Pulmonary artery endothelial cell (primary cell): ENCODE measurements around the gene SLC22A9. TPM values are rescaled to one million over a fixed set of nuclear protein-coding genes. Genes with fewer than 3 reads are reported as not detected.
"Not testable (repeated sequence)": the region's sequence is repeated elsewhere in the genome, so short reads cannot be mapped to it uniquely, and the experiment has no call there.

Experiments
- DNase-seq: peaks from one replicate; pipeline ENCODE4 v3.0.0-alpha.2; 2011; ENCODE audit warnings: low read depth, low spot score
- total RNA-seq: library from RNA; depleted of rRNA; stranded (reverse); fragments of >200 nt; gene quantifications from 2 replicates; pipeline ENCODE4 v1.2.3, GENCODE V29; 2014

The SLC22A9 gene
- total RNA-seq, result not detected in 2 replicates

DNA sequence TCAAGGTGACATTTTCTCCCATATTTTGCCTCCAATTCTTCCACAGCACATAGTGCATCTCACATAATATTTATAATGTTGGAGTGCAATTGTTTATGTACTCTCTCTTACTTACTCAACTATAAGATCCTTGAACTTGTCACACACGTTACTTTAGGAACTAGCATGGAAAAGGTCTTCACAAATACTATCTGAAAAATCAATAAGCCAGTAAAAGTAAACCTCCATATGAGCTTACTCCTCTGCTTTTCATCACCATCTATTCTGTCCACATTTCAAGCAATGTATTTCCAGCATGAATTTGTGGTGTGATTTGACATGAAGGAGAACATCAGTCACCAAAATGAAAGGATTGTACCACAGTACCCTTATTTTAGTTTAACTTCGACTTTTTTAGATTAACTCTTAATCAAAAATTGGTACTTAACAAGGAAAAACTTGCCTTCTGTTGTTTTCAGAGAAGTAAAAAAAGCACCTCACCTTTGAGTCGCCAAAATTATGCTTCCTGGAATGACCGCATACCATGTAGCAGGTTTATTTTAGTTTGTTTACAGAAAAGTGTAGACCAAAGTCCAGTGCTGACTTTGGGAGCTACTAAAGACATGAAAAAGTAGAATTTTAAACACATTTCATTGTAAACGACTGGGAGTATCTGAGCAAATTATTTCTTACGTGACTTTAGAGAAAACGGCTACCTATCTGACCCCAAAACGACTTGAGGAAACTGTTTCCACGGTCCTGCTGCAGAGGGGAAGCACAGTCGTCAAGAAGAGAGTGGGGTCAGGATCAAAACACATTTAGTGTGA is at the start of gene SLC22A9:
SLC22A9 (plus strand) TSS at position 621 of the 806 bp plus-strand sequence. CDS start 272 bp downstream, outside the sequence.
- DNase-seq, result no peak

DNA sequence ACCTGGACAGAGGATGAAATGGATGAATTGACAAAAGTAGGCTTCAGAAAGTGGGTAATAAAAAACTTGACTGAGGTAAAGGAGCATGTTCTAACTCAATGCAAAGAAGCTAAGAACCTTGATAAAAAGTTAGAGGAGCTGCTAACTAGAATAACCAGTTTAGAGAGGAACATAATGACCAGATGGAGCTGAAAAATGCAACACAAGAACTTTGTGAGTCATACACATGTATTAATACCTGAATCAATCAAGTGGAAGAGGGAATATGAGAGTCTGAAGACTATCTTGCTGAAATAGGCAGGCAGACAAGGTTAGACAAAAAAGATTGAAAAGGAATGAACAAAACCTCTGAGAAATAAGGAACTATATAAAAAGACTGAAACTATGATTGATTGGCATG is 47.9 kb upstream of the SLC22A9 start:
- no peak for DNase-seq

DNA sequence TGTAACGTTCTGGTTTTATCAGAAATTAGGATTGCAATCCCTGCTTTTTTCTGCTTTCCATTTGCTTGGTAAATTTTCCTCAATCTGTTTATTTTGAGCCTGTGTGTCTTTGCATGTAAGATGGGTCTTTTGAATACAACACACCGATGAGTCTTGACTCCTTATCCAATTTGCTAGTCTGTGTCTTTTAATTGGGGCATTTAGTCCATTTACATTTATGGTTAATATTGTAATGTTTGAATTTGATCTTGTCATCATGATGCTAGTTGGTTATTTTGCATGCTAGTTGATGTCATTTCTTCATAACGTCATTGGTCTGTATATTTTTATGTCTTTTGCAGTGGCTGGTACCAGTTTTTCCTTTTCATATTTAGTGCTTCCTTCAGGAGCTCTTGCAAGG is 34.5 kb upstream of the SLC22A9 start:
- not testable (repeated sequence) for DNase-seq

GRCh38 chr11:63337070-63337469 is 32.5 kb upstream of the SLC22A9 start:
- DNase-seq, result no peak

DNA sequence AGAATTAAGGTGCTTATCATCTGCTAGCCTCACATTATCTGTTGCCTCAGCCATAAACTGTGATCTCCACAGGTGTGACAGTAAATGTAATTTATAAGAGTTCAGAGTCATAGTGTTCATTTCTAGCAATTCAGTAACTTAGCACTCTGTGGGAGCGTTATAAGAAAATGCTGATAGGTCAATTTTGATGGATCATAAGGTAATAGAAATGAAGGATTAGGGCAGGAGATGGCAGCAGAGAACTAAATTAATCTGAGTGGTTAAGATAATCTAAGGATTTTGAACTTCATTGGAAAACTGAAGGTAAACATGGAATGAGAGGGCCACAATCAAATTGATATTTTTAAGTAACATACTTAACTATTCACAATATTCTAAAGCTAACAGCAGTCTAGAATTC is 26.5 kb upstream of the SLC22A9 start:
- DNase-seq, result no peak

- DNase-seq, result no peak
Measured at GRCh38 chr11:63352144-63352543, 17.4 kb upstream of the SLC22A9 start.

GRCh38 chr11:63362196-63362793 is 7.3 kb upstream of the SLC22A9 start:
- DNase-seq, result no peak

GRCh38 chr11:63369971-63370588 is 495 bp downstream of the SLC22A9 start:
- DNase-seq, result no peak

DNA sequence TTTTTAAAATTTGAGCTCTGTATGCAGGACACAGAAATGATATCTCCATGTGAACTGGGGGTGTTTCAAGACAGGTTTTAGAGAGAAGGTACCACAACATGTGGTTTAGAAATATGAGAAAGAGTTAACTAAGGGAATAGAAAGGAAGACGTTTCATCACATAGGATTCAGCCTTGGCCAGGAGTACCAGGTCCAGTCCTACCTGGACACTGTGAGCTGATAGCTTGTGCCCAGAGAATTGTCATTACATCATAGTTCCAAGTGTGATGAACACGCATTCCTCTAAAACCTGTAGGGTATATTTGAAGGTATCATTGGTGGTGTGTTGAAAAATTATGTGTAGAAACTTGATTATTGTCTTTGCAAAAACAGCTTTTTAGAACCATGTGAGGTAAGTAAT is 1.8 kb downstream of the SLC22A9 start:
- DNase-seq, result no peak

DNA sequence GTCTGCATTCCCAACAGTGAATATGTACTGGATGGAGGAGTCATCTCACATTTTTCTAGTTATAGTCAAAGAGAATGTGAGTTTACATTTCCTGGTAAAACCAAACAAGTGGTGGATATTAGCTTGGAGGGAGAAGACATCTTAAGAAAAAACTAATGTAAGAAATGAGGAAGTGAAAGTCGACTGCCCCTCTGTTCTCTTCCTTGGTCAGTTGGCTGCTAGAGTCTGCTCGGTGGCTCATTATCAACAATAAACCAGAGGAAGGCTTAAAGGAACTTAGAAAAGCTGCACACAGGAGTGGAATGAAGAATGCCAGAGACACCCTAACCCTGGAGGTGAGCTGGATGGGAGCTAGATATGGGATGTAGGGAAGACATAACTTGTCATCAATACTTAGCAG is 5.8 kb downstream of the SLC22A9 start:
- DNase-seq, result no peak

GRCh38 chr11:63380130-63380529 is 10.5 kb downstream of the SLC22A9 start:
- DNase-seq, result no peak

DNA sequence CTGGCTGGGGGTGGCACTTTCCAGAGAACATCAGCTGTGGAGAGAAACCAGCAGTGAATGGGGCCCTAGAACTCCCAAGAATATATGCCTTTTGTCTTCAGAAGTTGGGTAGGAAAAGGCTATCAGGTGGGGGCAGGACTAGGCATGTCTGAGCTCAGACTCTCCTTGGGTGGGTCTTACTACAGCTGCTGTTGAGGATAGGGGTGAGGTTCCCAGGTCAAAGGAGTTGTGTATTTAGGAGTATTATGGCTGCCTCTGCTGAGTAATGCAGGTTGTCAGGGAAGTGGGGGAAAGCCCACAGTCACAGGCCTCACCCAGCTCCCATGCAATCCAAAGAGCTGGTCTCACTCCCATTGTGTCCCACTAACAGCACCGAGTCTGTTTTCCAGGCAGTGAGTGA is 26.1 kb downstream of the SLC22A9 start:
- no peak for DNase-seq

DNA sequence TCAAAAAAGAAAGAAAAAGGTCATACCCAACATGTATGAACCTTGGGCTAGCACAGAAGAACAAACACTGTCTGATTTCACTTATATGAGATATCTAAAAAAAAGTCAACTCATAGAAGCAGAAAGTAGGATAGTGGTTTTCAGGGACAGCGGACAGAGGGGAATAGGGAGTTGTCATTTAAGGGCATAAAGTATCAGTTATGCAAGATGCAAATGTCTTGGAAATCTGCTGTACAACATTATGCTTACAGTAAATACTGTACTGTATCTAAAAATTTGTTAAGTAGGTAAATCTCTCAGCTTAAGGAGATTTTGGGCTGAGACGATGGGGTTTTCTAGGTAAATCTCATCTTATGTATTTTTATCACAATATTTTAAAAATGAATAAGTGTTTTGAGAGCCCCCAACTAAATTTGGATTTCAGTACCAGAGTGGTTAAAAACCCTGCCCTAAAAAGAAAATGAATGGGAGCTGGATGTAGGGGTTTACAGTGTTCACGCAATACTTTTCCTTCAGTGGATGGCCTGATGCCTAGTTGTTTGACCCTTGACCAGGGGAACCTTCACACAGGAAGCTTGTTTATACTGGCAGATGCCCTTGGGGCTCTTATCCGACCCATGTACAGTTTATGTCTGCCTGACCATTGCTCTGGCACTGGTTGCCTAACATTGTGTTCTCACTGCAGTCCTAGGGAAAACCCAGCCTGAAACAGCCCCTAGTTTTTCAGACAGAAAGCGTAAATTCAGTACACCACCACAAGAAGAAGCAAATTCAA is 34.8 kb downstream of the SLC22A9 start:
- no peak for DNase-seq

GRCh38 chr11:63405114-63405513 is 35.5 kb downstream of the SLC22A9 start:
- DNase-seq, result no peak

- no peak for DNase-seq
Measured at GRCh38 chr11:63406458-63406857, 36.9 kb downstream of the SLC22A9 start.

DNA sequence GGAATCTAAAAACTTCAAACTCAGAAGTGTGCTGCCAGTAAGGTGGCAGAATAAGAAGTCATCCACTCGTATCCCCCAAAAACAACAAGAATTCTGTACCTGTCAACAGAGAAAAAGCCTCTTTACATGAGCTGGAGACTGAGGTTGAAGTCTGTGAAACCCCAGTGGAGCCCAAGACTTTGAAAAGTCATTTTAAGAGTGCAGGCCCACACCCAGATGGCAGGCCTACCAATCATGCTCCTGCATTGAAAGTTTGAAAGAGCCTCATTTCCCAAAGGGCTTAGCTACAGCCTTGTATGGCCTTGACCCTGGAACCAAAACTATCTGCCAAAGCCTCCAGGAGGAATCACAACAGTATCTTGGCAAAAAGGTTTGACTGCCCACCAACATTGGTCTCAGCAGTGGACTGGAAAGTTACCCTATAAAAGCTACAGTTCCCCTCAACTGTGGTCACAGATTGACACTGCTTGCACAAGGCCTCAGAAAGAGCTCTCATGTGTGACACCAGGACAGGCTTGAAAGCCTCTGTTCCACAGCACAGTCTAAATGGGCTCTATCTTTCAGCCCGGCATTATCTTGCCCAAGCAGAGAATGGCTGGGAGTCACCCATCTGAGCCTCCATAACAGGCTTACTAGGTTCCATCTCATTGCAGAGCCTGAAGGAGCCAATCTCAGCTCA is 47.7 kb downstream of the SLC22A9 start:
- no peak for DNase-seq

GRCh38 chr11:63427971-63428508 is 58.5 kb downstream of the SLC22A9 start:
- no peak for DNase-seq

- not testable (repeated sequence) for DNase-seq
Measured at GRCh38 chr11:63430731-63431130, 61.1 kb downstream of the SLC22A9 start.

GRCh38 chr11:63435351-63435750 is 65.8 kb downstream of the SLC22A9 start:
- DNase-seq, result not testable (repeated sequence)

GRCh38 chr11:63435831-63436230 is 66.2 kb downstream of the SLC22A9 start:
- DNase-seq, result not testable (repeated sequence)

GRCh38 chr11:63443714-63444113 is 74.1 kb downstream of the SLC22A9 start:
- no peak for DNase-seq
